ENCODE measurements around the gene LRP1.

- TF ChIP-seq TOPORS (CRISPR knock-in tag; IDR thresholded peaks at IDR 0.05) (no peak), ZNF331 (CRISPR knock-in tag; IDR thresholded peaks at IDR 0.05) (no peak), CENPX (CRISPR knock-in tag; IDR thresholded peaks at IDR 0.05) (no peak), MAX (IDR thresholded peaks at IDR 0.05) (no peak), CREM (IDR thresholded peaks at IDR 0.05) (no peak), CREM (CRISPR knock-in tag; IDR thresholded peaks at IDR 0.05) (no peak), HOXA5 (CRISPR knock-in tag; IDR thresholded peaks at IDR 0.05) (no peak), EHMT2 (IDR thresholded peaks at IDR 0.05; ENCODE audit: borderline replicate concordance, low read depth, low read length) (no peak), MAFF (IDR thresholded peaks at IDR 0.05; ENCODE audit: low read depth, low read length) (no peak), ZNF678 (CRISPR knock-in tag; IDR thresholded peaks at IDR 0.05) (no peak)
Measured at GRCh38 chr12:57192920-57193319, 64.6 kb downstream of the LRP1 start.

Measured in HepG2 (cell line).